GM18508 (cell line): Measurements from ENCODE around the gene PITRM1.
"Not testable (repeated sequence)": the region's sequence is repeated elsewhere in the genome, so short reads cannot be mapped to it uniquely, and the experiment has no call there.

Experiments
- ATAC-seq: cut with Tn5 transposase; IDR thresholded peaks from one replicate; pipeline ENCODE4 v1.9.1; 2021; ENCODE audit warnings: moderate number of reproducible peaks; ENCODE audit not compliant: insufficient read depth, unreplicated experiment

The PITRM1 gene

GRCh38 chr10:3172446-3173170 is at the start of gene PITRM1:
Gene PITRM1 (minus strand): TSS chr10:3172782. CDS start chr10:3172772, 10 bp downstream.
- peak; percentile 97 for ATAC-seq

- ATAC-seq, result no peak
These were observed 49.5 kb upstream of the PITRM1 start for GRCh38 chr10:3222068-3222467.

- ATAC-seq, result not testable (repeated sequence)
These were observed 49.0 kb upstream of the PITRM1 start for GRCh38 chr10:3221601-3222000.

- no peak for ATAC-seq
These were observed 48.3 kb upstream of the PITRM1 start for GRCh38 chr10:3220853-3221252.

GRCh38 chr10:3219021-3219628 is 46.5 kb upstream of the PITRM1 start:
- ATAC-seq, result not testable (repeated sequence)

GRCh38 chr10:3217853-3218252 is 45.3 kb upstream of the PITRM1 start:
- ATAC-seq, result no peak

GRCh38 chr10:3217301-3217700 is 44.7 kb upstream of the PITRM1 start:
- ATAC-seq, result no peak

- no peak for ATAC-seq
These were observed 42.7 kb upstream of the PITRM1 start for GRCh38 chr10:3215153-3215775.

GRCh38 chr10:3213758-3214515 is 41.4 kb upstream of the PITRM1 start:
- ATAC-seq, result no peak

GRCh38 chr10:3213208-3213607 is 40.6 kb upstream of the PITRM1 start:
- ATAC-seq, result no peak

GRCh38 chr10:3210251-3210877 is 37.8 kb upstream of the PITRM1 start:
- no peak for ATAC-seq

GRCh38 chr10:3208481-3209406 is 36.2 kb upstream of the PITRM1 start:
- ATAC-seq, result no peak

- ATAC-seq, result no peak
These were observed 34.8 kb upstream of the PITRM1 start for GRCh38 chr10:3207351-3207750.

GRCh38 chr10:3206511-3207157 is 34.1 kb upstream of the PITRM1 start:
- no peak for ATAC-seq

GRCh38 chr10:3203972-3204371 is 31.4 kb upstream of the PITRM1 start:
- ATAC-seq, result no peak

GRCh38 chr10:3203016-3203811 is 30.6 kb upstream of the PITRM1 start:
- ATAC-seq, result no peak

- no peak for ATAC-seq
These were observed 29.2 kb upstream of the PITRM1 start for GRCh38 chr10:3201796-3202195.

GRCh38 chr10:3199488-3199887 is 26.9 kb upstream of the PITRM1 start:
- ATAC-seq, result no peak
